ENCODE results near the gene ARHGAP24. TPM values are rescaled to one million over a fixed set of nuclear protein-coding genes. Genes with fewer than 3 reads are reported as not detected.
"Not testable (repeated sequence)": the region's sequence is repeated elsewhere in the genome, so short reads cannot be mapped to it uniquely, and the experiment has no call there.

Gene ARHGAP24
- total RNA-seq, 1 donor, result 56.6 TPM

DNA sequence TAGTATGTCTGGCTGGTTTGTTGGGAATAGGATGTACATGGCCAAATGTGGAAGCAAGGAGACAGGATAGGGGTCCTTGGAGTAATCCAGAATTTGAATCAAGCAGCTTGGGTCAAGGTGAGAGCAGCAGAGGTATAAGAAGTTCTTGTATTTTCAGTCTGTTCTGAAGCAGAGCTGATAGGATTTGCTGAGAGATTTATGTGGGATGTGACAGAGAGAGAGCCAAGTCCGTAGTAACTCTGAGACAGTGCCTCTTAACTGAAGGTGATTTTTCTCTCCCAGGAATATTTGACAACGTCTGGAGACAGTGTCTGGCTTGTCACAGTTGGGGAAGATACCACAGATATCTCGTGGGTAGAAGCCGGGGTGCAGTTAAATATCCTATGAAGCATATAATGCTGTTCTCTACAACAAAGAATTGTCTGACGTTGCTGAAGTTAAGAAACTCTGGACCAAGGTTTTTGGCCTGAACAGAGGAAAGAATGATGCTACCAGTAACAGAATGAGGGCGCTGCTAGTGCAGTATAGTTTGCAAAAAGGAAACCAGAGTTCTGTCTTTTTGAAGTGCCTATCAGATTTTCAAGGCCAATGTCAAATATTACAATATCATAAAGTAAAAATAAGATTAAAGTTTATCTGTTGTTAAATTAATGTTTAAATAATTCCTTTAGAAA lies 184.0 kb downstream of the ARHGAP24 start:
- no peak for DNase-seq (ENCODE audit: low read depth)

DNA sequence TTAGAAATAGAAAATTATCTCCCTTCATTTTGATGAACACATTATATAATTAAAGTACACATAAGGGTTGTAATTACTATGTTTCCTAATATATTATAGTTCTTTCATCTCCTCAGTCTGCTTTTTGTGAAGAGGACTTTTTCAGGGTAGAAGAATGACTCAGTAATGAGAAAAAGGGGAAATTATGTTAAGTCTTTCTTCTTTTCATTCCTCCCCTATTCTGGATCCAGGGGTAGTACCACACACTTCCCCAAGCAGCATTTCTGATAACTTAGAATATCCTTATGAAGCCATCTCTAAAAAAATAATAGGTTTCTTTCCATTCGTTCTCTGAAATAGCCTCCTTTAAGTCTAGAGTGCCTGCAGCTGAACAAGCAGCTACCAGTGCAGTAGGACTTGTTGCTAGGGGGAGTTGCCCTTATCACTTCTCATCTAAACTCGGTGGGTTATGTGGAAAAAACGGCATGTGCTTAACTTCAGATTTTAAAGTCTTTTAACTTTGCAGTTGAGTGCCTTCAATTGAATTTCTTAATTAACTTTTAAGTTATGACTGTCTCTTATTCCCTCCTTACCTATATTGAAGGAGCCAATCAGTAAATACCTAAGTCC lies 184.8 kb downstream of the ARHGAP24 start:
- TF ChIP-seq, protein P1, sequence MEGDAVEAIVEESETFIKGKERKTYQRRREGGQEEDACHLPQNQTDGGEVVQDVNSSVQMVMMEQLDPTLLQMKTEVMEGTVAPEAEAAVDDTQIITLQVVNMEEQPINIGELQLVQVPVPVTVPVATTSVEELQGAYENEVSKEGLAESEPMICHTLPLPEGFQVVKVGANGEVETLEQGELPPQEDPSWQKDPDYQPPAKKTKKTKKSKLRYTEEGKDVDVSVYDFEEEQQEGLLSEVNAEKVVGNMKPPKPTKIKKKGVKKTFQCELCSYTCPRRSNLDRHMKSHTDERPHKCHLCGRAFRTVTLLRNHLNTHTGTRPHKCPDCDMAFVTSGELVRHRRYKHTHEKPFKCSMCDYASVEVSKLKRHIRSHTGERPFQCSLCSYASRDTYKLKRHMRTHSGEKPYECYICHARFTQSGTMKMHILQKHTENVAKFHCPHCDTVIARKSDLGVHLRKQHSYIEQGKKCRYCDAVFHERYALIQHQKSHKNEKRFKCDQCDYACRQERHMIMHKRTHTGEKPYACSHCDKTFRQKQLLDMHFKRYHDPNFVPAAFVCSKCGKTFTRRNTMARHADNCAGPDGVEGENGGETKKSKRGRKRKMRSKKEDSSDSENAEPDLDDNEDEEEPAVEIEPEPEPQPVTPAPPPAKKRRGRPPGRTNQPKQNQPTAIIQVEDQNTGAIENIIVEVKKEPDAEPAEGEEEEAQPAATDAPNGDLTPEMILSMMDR (IDR thresholded peaks at IDR 0.05; ENCODE audit: insufficient read depth, low read depth, low read length), result no peak
- no peak overlapping the region for H3K4me3 ChIP-seq (ENCODE audit: low read depth, low read length)
- no peak for DNase-seq (ENCODE audit: low read depth)

More for the DNA sequence above, 184.0 kb downstream of the ARHGAP24 start:
- H3K4me3 ChIP-seq (ENCODE audit: low read depth, low read length), result no peak overlapping the region
- TF ChIP-seq, protein P1 (IDR thresholded peaks at IDR 0.05; ENCODE audit: insufficient read depth, low read depth, low read length), result no peak

DNA sequence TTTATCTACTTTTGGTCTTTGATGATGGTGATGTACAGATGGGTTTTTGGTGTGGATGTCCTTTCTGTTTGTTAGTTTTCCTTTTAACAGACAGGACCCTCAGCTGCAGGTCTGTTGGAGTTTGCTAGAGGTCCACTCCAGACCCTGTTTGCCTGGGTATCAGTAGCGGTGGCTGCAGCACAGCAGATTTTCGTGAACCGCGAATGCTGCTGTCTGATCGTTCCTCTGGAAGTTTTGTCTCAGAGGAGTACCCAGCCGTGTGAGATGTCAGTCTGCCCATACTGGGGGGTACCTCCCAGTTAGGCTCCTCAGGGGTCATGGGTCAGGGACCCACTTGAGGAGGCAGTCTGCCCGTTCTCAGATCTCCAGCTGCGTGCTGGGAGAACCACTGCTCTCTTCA lies 191.7 kb downstream of the ARHGAP24 start:
- H3K4me3 ChIP-seq (ENCODE audit: low read depth, low read length); DNase-seq (ENCODE audit: low read depth): not testable (repeated sequence)

DNA sequence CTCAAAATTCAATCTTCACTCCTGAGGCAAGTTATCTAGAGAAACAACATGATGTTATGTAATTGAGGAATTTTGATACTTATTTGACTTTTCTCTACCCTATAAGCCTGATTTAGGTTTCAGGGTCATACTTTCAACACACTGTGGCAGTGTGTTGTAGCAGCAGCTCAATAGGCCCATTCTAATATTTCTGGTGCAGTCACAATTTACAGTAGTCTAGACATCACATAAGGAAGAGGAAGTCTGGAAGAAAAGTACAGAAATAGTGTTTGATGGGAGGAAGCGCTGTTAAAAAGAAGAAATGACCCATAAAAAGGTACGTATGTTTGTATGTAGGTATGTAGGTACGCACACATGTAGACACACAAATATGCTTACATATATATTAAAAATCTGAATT lies 194.3 kb downstream of the ARHGAP24 start:
- no peak for DNase-seq (ENCODE audit: low read depth)
- no peak overlapping the region for H3K4me3 ChIP-seq (ENCODE audit: low read depth, low read length)
- TF ChIP-seq, protein P1 (IDR thresholded peaks at IDR 0.05; ENCODE audit: insufficient read depth, low read depth, low read length), result no peak

DNA sequence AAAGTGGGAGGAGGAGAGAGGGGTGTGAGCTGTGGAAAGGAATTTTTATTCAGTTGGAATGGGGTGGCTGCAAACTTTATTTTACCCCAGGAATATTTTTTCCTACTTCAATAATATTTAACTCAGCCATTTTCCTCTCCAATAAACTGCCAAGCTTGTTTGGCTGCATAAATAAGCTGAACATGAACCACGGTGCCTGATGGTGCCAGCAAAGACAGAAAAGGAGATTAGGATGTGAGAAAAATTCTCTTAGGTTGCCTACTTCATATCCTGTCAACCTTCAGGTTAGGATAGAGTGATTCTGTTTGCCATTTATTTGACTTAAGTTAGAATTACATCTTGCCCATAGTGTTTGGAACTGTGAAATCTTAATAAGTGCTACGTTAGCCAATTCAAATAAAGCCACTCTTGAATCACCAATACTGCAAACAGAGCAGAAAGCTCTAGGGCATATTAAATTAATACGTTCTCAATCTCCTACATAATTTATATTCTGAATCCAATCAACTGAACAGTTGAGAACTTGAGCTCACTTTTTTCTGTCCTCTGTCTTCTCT lies 195.1 kb downstream of the ARHGAP24 start:
- no peak overlapping the region for H3K4me3 ChIP-seq (ENCODE audit: low read depth, low read length)
- DNase-seq (ENCODE audit: low read depth), result no peak
- TF ChIP-seq, protein P1 (IDR thresholded peaks at IDR 0.05; ENCODE audit: insufficient read depth, low read depth, low read length), result no peak

DNA sequence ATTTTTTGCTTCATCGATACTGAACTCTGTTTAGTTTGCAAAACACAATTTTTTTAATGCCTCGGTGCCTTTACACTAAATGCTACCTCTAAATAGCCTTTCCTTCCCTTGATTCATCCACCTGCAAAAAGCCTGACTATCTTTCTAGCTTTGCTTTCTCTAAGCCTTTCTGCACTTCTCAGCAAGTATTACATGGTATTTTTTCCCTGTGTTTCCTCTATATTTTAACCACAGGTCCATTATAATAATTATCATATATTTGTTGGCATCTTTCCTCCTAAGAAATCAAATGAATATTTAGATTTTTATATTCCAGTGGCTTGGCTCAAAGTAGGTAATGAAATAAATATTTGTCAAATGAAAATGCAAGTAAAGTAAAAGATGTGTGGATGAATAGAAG lies 196.2 kb downstream of the ARHGAP24 start:
- H3K4me3 ChIP-seq (ENCODE audit: low read depth, low read length), result no peak overlapping the region
- DNase-seq (ENCODE audit: low read depth), result no peak
- TF ChIP-seq, protein P1 (IDR thresholded peaks at IDR 0.05; ENCODE audit: insufficient read depth, low read depth, low read length), result no peak

DNA sequence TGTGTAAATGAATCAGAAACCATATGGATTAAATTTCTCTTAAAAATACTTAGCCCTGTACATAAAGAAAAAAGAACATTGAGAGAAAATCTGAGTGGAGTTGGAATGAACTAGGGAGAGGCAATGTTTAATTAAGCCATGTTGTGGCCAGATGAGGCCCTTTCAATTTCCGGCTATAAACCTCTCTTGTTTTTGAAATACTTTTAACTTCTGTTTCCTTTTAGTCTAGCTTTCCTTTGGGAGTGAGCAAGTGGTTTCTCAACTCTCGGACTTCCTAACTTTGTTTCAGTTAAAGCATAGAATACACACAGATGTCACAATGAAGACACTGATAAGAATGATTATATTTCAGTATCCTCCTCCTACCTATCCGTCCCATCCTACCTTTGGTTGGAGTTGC lies 197.2 kb downstream of the ARHGAP24 start:
- TF ChIP-seq, protein P1 (IDR thresholded peaks at IDR 0.05; ENCODE audit: insufficient read depth, low read depth, low read length), result no peak
- DNase-seq (ENCODE audit: low read depth), result peak; percentile 73
- no peak overlapping the region for H3K4me3 ChIP-seq (ENCODE audit: low read depth, low read length)
